ENCODE data around the gene RMND5B.
A peak's percentile ranks its signal among the peaks of the same experiment; 100 is the strongest.

The RMND5B gene

DNA sequence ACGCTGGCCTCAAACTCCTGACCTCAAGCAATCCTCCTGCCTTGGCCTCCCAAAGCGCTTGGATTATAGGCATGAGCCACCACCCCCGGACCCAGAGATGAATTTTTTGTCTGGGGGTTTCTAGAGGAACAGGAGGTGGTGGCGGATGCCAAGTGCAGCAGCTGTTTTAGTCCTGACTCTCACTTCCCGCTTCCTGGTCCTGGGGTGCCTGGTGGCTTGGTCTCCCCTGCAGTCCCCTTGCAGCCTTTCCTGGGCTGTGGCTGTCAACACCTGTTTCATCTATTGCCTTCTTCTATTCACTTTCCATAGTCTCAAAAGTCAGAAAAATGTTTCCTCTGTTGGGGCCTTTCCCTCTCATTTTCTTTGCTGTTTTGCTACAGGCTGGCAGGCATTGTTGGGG lies 29.4 kb downstream of the RMND5B start:
- TF ChIP-seq, protein P1, sequence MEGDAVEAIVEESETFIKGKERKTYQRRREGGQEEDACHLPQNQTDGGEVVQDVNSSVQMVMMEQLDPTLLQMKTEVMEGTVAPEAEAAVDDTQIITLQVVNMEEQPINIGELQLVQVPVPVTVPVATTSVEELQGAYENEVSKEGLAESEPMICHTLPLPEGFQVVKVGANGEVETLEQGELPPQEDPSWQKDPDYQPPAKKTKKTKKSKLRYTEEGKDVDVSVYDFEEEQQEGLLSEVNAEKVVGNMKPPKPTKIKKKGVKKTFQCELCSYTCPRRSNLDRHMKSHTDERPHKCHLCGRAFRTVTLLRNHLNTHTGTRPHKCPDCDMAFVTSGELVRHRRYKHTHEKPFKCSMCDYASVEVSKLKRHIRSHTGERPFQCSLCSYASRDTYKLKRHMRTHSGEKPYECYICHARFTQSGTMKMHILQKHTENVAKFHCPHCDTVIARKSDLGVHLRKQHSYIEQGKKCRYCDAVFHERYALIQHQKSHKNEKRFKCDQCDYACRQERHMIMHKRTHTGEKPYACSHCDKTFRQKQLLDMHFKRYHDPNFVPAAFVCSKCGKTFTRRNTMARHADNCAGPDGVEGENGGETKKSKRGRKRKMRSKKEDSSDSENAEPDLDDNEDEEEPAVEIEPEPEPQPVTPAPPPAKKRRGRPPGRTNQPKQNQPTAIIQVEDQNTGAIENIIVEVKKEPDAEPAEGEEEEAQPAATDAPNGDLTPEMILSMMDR (IDR thresholded peaks at IDR 0.05; ENCODE audit: low read depth, low read length, missing control alignments): no peak
- no peak overlapping the region for H3K4me3 ChIP-seq (ENCODE audit: low read depth, low read length)
- DNase-seq (ENCODE audit: low read depth): no peak

DNA sequence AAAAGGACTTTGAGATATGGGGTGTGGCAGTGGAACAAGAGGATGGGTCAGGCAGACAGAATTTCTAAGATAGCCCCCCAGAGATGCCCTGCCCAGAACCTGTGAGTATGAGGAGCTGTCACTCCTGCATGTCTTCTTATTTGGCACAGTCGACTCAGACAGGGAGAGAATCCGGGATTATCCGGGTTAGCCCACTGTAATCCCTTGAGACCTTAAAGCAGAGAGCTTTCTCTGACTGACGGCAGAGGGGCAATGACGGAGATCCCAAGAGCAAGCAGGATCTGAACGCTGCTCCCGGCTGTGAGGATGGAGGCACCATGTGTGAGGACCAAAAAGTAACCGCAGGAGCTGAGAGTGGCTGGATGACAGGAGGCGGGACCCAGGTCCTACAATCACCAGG lies 31.7 kb downstream of the RMND5B start:
- no peak for DNase-seq (ENCODE audit: low read depth)
- TF ChIP-seq, protein P1 (IDR thresholded peaks at IDR 0.05; ENCODE audit: low read depth, low read length, missing control alignments): no peak
- no peak overlapping the region for H3K4me3 ChIP-seq (ENCODE audit: low read depth, low read length)

DNA sequence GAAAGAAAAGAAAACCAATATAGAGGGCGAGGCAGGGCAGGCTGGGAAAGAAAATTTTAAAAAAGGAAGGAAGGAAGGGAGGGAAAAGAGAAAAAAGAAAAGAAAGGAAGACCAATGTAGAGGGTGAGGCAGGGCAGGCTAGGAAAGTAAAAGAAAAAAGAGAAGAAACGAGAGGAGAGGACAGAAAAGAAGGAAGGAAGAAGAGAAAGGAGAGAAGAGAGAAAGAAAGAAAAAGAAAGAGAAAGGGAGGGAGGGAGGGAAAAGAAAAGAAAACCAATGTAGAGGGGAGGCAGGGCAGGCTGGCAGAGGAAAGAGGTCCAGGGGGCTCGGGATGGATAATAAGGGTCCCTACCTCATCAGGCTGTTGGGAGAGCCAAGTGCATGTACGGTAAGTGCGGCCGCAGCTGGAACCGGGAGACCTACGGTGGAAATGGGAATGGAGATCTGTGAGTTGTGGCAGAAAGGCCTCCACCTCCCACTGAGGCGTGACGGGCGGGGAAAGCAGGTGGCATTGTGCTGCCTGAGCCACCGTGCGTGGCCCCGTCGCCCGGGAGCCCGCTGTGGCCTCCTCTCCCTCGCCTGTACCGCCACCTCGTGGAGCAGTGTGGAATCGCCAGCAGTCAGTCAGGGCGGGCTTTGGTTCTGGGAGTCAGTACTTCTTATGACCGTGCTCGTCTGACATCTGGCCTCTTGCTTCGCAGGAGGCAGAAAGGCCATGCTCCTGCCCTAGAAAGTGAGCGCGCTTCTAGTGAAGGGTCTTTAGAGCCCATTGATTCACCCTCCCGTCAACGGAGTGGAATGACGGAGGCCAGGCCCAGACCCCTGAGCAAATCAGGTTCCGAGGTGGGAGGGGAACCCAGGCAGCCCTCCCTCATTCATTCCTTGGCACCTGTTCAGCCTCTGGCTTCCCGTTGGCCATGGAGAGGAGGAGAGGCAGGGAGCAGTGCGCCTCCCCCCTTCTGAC lies 33.2 kb downstream of the RMND5B start:
- peak overlapping the region; percentile 19; the same call in 1 of the 2 replicates for H3K4me3 ChIP-seq (ENCODE audit: low read depth, low read length)
- TF ChIP-seq, protein P1 (IDR thresholded peaks at IDR 0.05; ENCODE audit: low read depth, low read length, missing control alignments): peak; percentile 99

DNA sequence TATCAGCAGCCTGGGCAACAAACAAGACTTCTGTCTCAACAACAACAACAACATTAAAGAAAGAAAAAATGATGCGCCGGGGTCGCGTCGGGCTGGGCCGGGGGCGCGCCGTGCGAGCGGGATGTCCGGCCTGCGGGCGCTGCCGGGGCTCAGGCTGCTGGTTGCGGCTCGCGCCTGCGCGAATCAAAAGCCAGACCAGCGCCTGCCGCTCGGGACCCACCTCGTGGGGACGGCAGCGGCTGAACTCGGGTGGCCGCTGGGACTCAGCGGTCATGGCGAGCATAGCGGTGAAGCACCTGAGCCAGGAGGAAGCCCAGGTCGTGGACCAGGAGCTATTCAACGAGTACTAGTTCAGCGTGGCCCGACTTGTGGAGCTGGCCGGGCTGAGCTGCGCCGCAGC lies 34.8 kb downstream of the RMND5B start:
- DNase-seq (ENCODE audit: low read depth): no peak
- no peak overlapping the region for H3K4me3 ChIP-seq (ENCODE audit: low read depth, low read length)
- TF ChIP-seq, protein P1 (IDR thresholded peaks at IDR 0.05; ENCODE audit: low read depth, low read length, missing control alignments): no peak

More for the DNA sequence above, 33.2 kb downstream of the RMND5B start:
- DNase-seq (ENCODE audit: low read depth): peak; percentile 41

DNA sequence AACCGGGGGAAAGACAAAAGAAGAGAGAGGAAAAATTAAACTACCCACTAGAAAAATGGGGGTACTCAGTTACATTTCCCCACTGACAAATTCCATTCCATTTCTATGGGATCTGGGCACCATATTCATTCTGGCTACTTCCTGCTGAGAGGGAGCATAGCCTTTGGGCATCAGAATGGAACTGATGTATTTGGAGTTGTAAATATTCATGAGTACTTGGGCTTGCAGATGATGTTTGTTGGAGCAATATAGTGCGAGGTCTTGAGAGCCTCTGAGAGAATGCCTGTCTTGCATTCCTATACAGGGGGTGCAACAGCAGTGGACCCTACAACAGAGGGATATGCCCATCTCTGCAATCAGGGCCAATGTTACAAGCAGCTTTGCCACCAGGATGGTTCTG lies 39.6 kb downstream of the RMND5B start:
- DNase-seq (ENCODE audit: low read depth): no peak
- H3K4me3 ChIP-seq (ENCODE audit: low read depth, low read length): no peak overlapping the region
- TF ChIP-seq, protein P1 (IDR thresholded peaks at IDR 0.05; ENCODE audit: low read depth, low read length, missing control alignments): no peak

DNA sequence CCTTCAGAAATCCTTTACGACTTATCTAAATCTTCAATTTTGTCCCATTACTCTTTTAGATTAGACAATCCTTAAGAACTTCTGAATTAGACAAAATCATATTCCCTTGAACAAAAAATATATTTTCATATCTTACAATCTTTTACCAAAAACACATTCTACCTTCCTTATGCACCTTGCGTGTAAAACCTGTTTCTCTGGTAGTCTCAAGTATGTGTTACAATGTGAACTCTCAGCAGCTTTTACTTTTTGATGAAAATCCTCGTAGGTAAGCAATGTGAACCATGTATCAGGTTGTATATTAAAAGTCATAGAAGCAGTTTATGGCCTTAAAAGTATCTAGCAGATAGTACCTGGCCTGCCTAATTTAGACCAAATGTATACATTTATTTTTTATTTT lies 43.6 kb downstream of the RMND5B start:
- no peak for DNase-seq (ENCODE audit: low read depth)
- TF ChIP-seq, protein P1 (IDR thresholded peaks at IDR 0.05; ENCODE audit: low read depth, low read length, missing control alignments): no peak
- H3K4me3 ChIP-seq (ENCODE audit: low read depth, low read length): no peak overlapping the region

Measured in GM12864 (cell line).